ENCODE data around the gene GNPTG. TPM values are rescaled to one million over a fixed set of nuclear protein-coding genes. Genes with fewer than 3 reads are reported as not detected.

GNPTG gene
- total RNA-seq, 1 donor = 69.1 TPM

GRCh38 chr16:1347286-1347855, 4.4 kb upstream of the GNPTG start:
- Histone ChIP-seq H3K4me2 (ENCODE audit: insufficient read depth, low read length) (no peak overlapping the region), H3K4me1 (ENCODE audit: insufficient read depth, low read length) (peaks cover 11% of the 10 kb centered on the region), H2AFZ (ENCODE audit: low read length) (no peak overlapping the region), H3K27ac (ENCODE audit: low read depth, low read length) (no peak overlapping the region), H3K9me3 (ENCODE audit: low read depth, low read length) (no peaks in the 10 kb centered on the region), H3K36me3 (ENCODE audit: insufficient read depth, low read length) (peaks cover 20% of the 10 kb centered on the region), H3K79me2 (ENCODE audit: insufficient read depth, low read length) (peaks cover 25% of the 10 kb centered on the region), H4K20me1 (ENCODE audit: insufficient read depth, low read length) (peaks cover 7% of the 10 kb centered on the region), H3K27me3 (ENCODE audit: insufficient read depth, low read length) (peaks cover 3% of the 10 kb centered on the region), H3K4me3 (ENCODE audit: insufficient read depth, low read length) (no peak overlapping the region)
- no peak for DNase-seq (ENCODE audit: insufficient read length, low spot score, missing footprints)
- TF ChIP-seq CTCF (IDR thresholded peaks at IDR 0.05; ENCODE audit: extremely low read depth, low read depth, low read length) = no peak

- Histone ChIP-seq H2AFZ (ENCODE audit: low read length) (no peak overlapping the region), H3K4me3 (ENCODE audit: insufficient read depth, low read length) (no peak overlapping the region), H3K9me3 (ENCODE audit: low read depth, low read length) (no peaks in the 10 kb centered on the region), H4K20me1 (ENCODE audit: insufficient read depth, low read length) (peaks cover 7% of the 10 kb centered on the region), H3K36me3 (ENCODE audit: insufficient read depth, low read length) (peaks cover 20% of the 10 kb centered on the region), H3K4me2 (ENCODE audit: insufficient read depth, low read length) (no peak overlapping the region), H3K4me1 (ENCODE audit: insufficient read depth, low read length) (peaks cover 15% of the 10 kb centered on the region), H3K27me3 (ENCODE audit: insufficient read depth, low read length) (no peaks in the 10 kb centered on the region), H3K27ac (ENCODE audit: low read depth, low read length) (no peak overlapping the region), H3K79me2 (ENCODE audit: insufficient read depth, low read length) (peaks cover 31% of the 10 kb centered on the region)
- no peak for DNase-seq (ENCODE audit: insufficient read length, low spot score, missing footprints)
- no peak for TF ChIP-seq CTCF (IDR thresholded peaks at IDR 0.05; ENCODE audit: extremely low read depth, low read depth, low read length)
Measured at GRCh38 chr16:1347962-1348361, 3.8 kb upstream of the GNPTG start.

GRCh38 chr16:1348441-1348840, 3.3 kb upstream of the GNPTG start:
- peaks cover 36% of the 10 kb centered on the region for H3K79me2 ChIP-seq (ENCODE audit: insufficient read depth, low read length)
- H3K4me3 ChIP-seq (ENCODE audit: insufficient read depth, low read length) = no peak overlapping the region
- peaks cover 20% of the 10 kb centered on the region for H3K36me3 ChIP-seq (ENCODE audit: insufficient read depth, low read length)
- no peaks in the 10 kb centered on the region for H3K9me3 ChIP-seq (ENCODE audit: low read depth, low read length)
- TF ChIP-seq CTCF (IDR thresholded peaks at IDR 0.05; ENCODE audit: extremely low read depth, low read depth, low read length) = no peak
- H2AFZ ChIP-seq (ENCODE audit: low read length) = no peak overlapping the region
- no peaks in the 10 kb centered on the region for H3K27me3 ChIP-seq (ENCODE audit: insufficient read depth, low read length)
- no peak overlapping the region for H3K4me2 ChIP-seq (ENCODE audit: insufficient read depth, low read length)
- peaks cover 11% of the 10 kb centered on the region for H4K20me1 ChIP-seq (ENCODE audit: insufficient read depth, low read length)
- DNase-seq (ENCODE audit: insufficient read length, low spot score, missing footprints) = no peak
- no peak overlapping the region for H3K27ac ChIP-seq (ENCODE audit: low read depth, low read length)
- peaks cover 15% of the 10 kb centered on the region for H3K4me1 ChIP-seq (ENCODE audit: insufficient read depth, low read length)

- H3K27ac ChIP-seq (ENCODE audit: low read depth, low read length) = no peak overlapping the region
- H2AFZ ChIP-seq (ENCODE audit: low read length) = no peak overlapping the region
- peaks cover 11% of the 10 kb centered on the region for H4K20me1 ChIP-seq (ENCODE audit: insufficient read depth, low read length)
- no peak overlapping the region for H3K4me3 ChIP-seq (ENCODE audit: insufficient read depth, low read length)
- H3K9me3 ChIP-seq (ENCODE audit: low read depth, low read length) = no peaks in the 10 kb centered on the region
- H3K4me2 ChIP-seq (ENCODE audit: insufficient read depth, low read length) = no peak overlapping the region
- H3K27me3 ChIP-seq (ENCODE audit: insufficient read depth, low read length) = no peaks in the 10 kb centered on the region
- peaks cover 41% of the 10 kb centered on the region for H3K79me2 ChIP-seq (ENCODE audit: insufficient read depth, low read length)
- DNase-seq (ENCODE audit: insufficient read length, low spot score, missing footprints) = no peak
- TF ChIP-seq CTCF (IDR thresholded peaks at IDR 0.05; ENCODE audit: extremely low read depth, low read depth, low read length) = no peak
- peaks cover 15% of the 10 kb centered on the region for H3K4me1 ChIP-seq (ENCODE audit: insufficient read depth, low read length)
- peaks cover 20% of the 10 kb centered on the region for H3K36me3 ChIP-seq (ENCODE audit: insufficient read depth, low read length)
Measured at GRCh38 chr16:1348926-1349325, 2.8 kb upstream of the GNPTG start.
